PC-9 (cell line): Measurements from ENCODE around the gene SIGLEC11.

ENCODE experiments used
- CTCF ChIP-seq: fragments of 200-600 bp; sonication (generic); conservative IDR thresholded peaks from 2 replicates; pipeline ENCODE4 v1.6.1; 2017; ENCODE audit warnings: mixed run types, antibody characterized with exemption, mild to moderate bottlenecking, moderate library complexity
- EZH2 ChIP-seq: fragments of 200-600 bp; sonication (generic); IDR thresholded peaks from 2 replicates; pipeline ENCODE4 v1.8.0; 2017; ENCODE audit warnings: antibody characterized with exemption, low read depth

DNA sequence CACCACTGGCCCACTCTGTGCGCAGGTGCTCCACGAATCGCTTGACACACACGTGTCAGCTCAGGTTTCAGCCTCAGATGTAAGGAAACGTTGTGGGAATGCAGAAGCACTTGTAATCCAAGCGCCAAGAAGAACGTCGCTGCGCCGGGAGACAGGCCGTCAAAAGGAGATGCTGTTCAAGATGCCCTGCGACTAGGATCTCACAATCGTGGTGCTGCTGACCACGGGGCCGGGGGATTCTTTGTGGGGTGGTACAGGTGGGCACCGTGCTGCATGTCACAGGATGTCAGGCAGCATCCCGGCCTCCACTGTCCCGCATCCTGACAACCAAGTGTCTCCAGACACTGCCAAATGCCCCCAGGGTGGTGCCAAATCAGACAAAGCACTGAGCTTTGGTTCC lies 16.9 kb upstream of the SIGLEC11 start:
- TF ChIP-seq CTCF (no peak), EZH2 (no peak)
